C4-2B (cell line): ENCODE data around the gene STARD13.
"Not testable (repeated sequence)": the region's sequence is repeated elsewhere in the genome, so short reads cannot be mapped to it uniquely, and the experiment has no call there.

Experiments
- H3K27ac ChIP-seq: fragments of 450-650 bp; 2 replicates; pipeline ENCODE4 v1.5.1; 2017
- CTCF ChIP-seq: fragments of 450-650 bp; conservative IDR thresholded peaks from 2 replicates; pipeline ENCODE4 v1.5.1; 2017; ENCODE audit warnings: mild to moderate bottlenecking
- ZFX ChIP-seq: fragments of 450-650 bp; IDR thresholded peaks from 2 replicates; pipeline ENCODE4 v1.6.1; 2017

The STARD13 gene

GRCh38 chr13:33183431-33184111, 102.0 kb downstream of the STARD13 start:
- TF ChIP-seq ZFX (no peak), CTCF (no peak)
- no peak overlapping the region for H3K27ac ChIP-seq

GRCh38 chr13:33182729-33183128, 102.8 kb downstream of the STARD13 start:
- TF ChIP-seq CTCF: no peak
- no peak for TF ChIP-seq ZFX
- H3K27ac ChIP-seq: no peak overlapping the region

- no peak overlapping the region for H3K27ac ChIP-seq
- TF ChIP-seq CTCF (no peak), ZFX (no peak)
Observed at GRCh38 chr13:33181264-33181663, 104.3 kb downstream of the STARD13 start.

GRCh38 chr13:33180122-33180804, 105.3 kb downstream of the STARD13 start:
- no peak overlapping the region for H3K27ac ChIP-seq
- no peak for TF ChIP-seq CTCF
- no peak for TF ChIP-seq ZFX

- no peak for TF ChIP-seq ZFX
- no peak for TF ChIP-seq CTCF
- no peak overlapping the region for H3K27ac ChIP-seq
Observed at GRCh38 chr13:33179463-33179862, 106.1 kb downstream of the STARD13 start.

- TF ChIP-seq CTCF (no peak), ZFX (no peak)
- no peak overlapping the region for H3K27ac ChIP-seq
Observed at GRCh38 chr13:33178209-33178840, 107.2 kb downstream of the STARD13 start.

GRCh38 chr13:33177340-33178208, 108.0 kb downstream of the STARD13 start:
- not testable (repeated sequence) for H3K27ac ChIP-seq
